Chondrocyte (in vitro differentiated cells): ENCODE measurements around the gene CTSK. TPM values are rescaled to one million over a fixed set of nuclear protein-coding genes. Genes with fewer than 3 reads are reported as not detected.
"Not testable (repeated sequence)": the region's sequence is repeated elsewhere in the genome, so short reads cannot be mapped to it uniquely, and the experiment has no call there.

ENCODE experiments used
- DNase-seq: peaks from one replicate; pipeline ENCODE4 v3.0.0; 2021; ENCODE audit warnings: mixed read lengths, low spot score
- H3K27ac Mint-ChIP-seq: one replicate; pipeline ENCODE4 v1.8.0; 2021; ENCODE audit warnings: mild to moderate bottlenecking, moderate library complexity, mixed read lengths; ENCODE audit not compliant: unreplicated experiment
- H3K27me3 Mint-ChIP-seq: 2 replicates; pipeline ENCODE4 v1.8.0; 2021; ENCODE audit warnings: low read depth, mixed read lengths
- H3K36me3 Mint-ChIP-seq: 2 replicates; pipeline ENCODE4 v1.8.0; 2021; ENCODE audit warnings: low read depth, mixed read lengths
- H3K4me1 Mint-ChIP-seq: 2 replicates; pipeline ENCODE4 v1.8.0; 2021; ENCODE audit warnings: low read depth, mild to moderate bottlenecking, mixed read lengths
- H3K4me3 Mint-ChIP-seq: one replicate; pipeline ENCODE4 v1.8.0; 2021; ENCODE audit warnings: mild to moderate bottlenecking, moderate library complexity, mixed read lengths; ENCODE audit not compliant: unreplicated experiment
- H3K9me3 Mint-ChIP-seq: 2 replicates; pipeline ENCODE4 v1.8.0; 2021; ENCODE audit warnings: low read depth, mixed read lengths
- CTCF ChIP-seq: fragments of 200-600 bp; sonication (generic); IDR thresholded peaks from 2 replicates; pipeline ENCODE4 v1.5.0; 2021; ENCODE audit warnings: antibody characterized with exemption, mild to moderate bottlenecking, moderate library complexity
- total RNA-seq: library from RNA; stranded (reverse); gene quantifications from 3 replicates; pipeline ENCODE4 v1.2.1, GENCODE V29; 2021

Gene CTSK
- total RNA-seq, 1 donor from 2014 or later, result 4.9 TPM

- H3K27ac Mint-ChIP-seq, result no peak overlapping the region
- H3K4me3 Mint-ChIP-seq, result no peak overlapping the region
- H3K27me3 Mint-ChIP-seq, result no peaks in the 10 kb centered on the region
- DNase-seq, result no peak
- H3K4me1 Mint-ChIP-seq, result no peaks in the 10 kb centered on the region
- no peaks in the 10 kb centered on the region for H3K9me3 Mint-ChIP-seq
- no peak for TF ChIP-seq CTCF
- peaks cover 13% of the 10 kb centered on the region for H3K36me3 Mint-ChIP-seq
Observed at GRCh38 chr1:150842343-150842742, 34.3 kb upstream of the CTSK start.

- TF ChIP-seq CTCF, result no peak
- Mint-ChIP-seq H3K4me3 (no peak overlapping the region), H3K4me1 (peaks cover under 1% of the 10 kb centered on the region), H3K36me3 (peaks cover 15% of the 10 kb centered on the region), H3K27me3 (no peaks in the 10 kb centered on the region), H3K27ac (no peak overlapping the region), H3K9me3 (no peaks in the 10 kb centered on the region)
- no peak for DNase-seq
Observed at GRCh38 chr1:150841626-150842025, 33.6 kb upstream of the CTSK start.

GRCh38 chr1:150840850-150841249 is 32.8 kb upstream of the CTSK start:
- not testable (repeated sequence) for DNase-seq, H3K9me3 Mint-ChIP-seq, H3K27ac Mint-ChIP-seq, H3K27me3 Mint-ChIP-seq, H3K4me1 Mint-ChIP-seq, H3K4me3 Mint-ChIP-seq
- H3K36me3 Mint-ChIP-seq, result peaks cover 16% of the 10 kb centered on the region

- Mint-ChIP-seq H3K36me3 (peaks cover 42% of the 10 kb centered on the region), H3K4me1 (peaks cover 7% of the 10 kb centered on the region), H3K27me3 (no peaks in the 10 kb centered on the region), H3K4me3 (no peak overlapping the region), H3K27ac (peak overlapping the region; percentile 49), H3K9me3 (no peaks in the 10 kb centered on the region)
- no peak for TF ChIP-seq CTCF
- DNase-seq, result no peak
Observed at GRCh38 chr1:150836129-150836773, 28.2 kb upstream of the CTSK start.

- H3K4me1 Mint-ChIP-seq, H3K4me3 Mint-ChIP-seq, H3K27ac Mint-ChIP-seq, H3K9me3 Mint-ChIP-seq, H3K27me3 Mint-ChIP-seq, DNase-seq: not testable (repeated sequence)
- peaks cover 50% of the 10 kb centered on the region for H3K36me3 Mint-ChIP-seq
Observed at GRCh38 chr1:150833961-150834360, 25.9 kb upstream of the CTSK start.

GRCh38 chr1:150832597-150832996 is 24.5 kb upstream of the CTSK start:
- Mint-ChIP-seq H3K4me3 (no peak overlapping the region), H3K36me3 (peaks cover 52% of the 10 kb centered on the region), H3K9me3 (no peaks in the 10 kb centered on the region)

More at GRCh38 chr1:150832597-150832996, 24.5 kb upstream of the CTSK start:
- Mint-ChIP-seq H3K27ac (no peak overlapping the region), H3K4me1 (peaks cover 7% of the 10 kb centered on the region), H3K27me3 (no peaks in the 10 kb centered on the region)
- no peak for DNase-seq
- no peak for TF ChIP-seq CTCF
